Inferior parietal cortex (tissue), 1 donor: Measurements from ENCODE around the gene ZNF287.
"Not testable (repeated sequence)": the region's sequence is repeated elsewhere in the genome, so short reads cannot be mapped to it uniquely, and the experiment has no call there.

Experiments used
- DNase-seq: peaks from one replicate; pipeline ENCODE4 v3.0.0-alpha.2; 2016; ENCODE audit errors: extremely low spot score

ZNF287 gene

GRCh38 chr17:16568541-16569357 is at the start of gene ZNF287:
Gene ZNF287, minus strand, starts transcription at chr17:16569204. Its CDS starts 1,473 bp downstream, at chr17:16567731.
- DNase-seq = peak; percentile 93

GRCh38 chr17:16617481-16618060 is 48.6 kb upstream of the ZNF287 start:
- DNase-seq = no peak

- no peak for DNase-seq
Observed at GRCh38 chr17:16599537-16599936, 30.5 kb upstream of the ZNF287 start.

GRCh38 chr17:16593356-16594102 is 24.5 kb upstream of the ZNF287 start:
- no peak for DNase-seq

- DNase-seq = peak; percentile 95
Observed at GRCh38 chr17:16589097-16589969, 20.3 kb upstream of the ZNF287 start.

GRCh38 chr17:16585796-16586195 is 16.8 kb upstream of the ZNF287 start:
- DNase-seq = no peak

- peak; percentile 93 for DNase-seq
Observed at GRCh38 chr17:16584273-16584995, 15.4 kb upstream of the ZNF287 start.

GRCh38 chr17:16583781-16584180 is 14.8 kb upstream of the ZNF287 start:
- no peak for DNase-seq

- no peak for DNase-seq
Observed at GRCh38 chr17:16573466-16573865, 4.5 kb upstream of the ZNF287 start.

GRCh38 chr17:16569358-16569712 is 331 bp upstream of the ZNF287 start:
- DNase-seq = no peak

- no peak for DNase-seq
Observed at GRCh38 chr17:16552637-16553045, 16.4 kb downstream of the ZNF287 start.

- no peak for DNase-seq
Observed at GRCh38 chr17:16551878-16552636, 16.9 kb downstream of the ZNF287 start.

- no peak for DNase-seq
Observed at GRCh38 chr17:16537130-16537458, 31.9 kb downstream of the ZNF287 start.

- DNase-seq = no peak
Observed at GRCh38 chr17:16534236-16534635, 34.8 kb downstream of the ZNF287 start.

- no peak for DNase-seq
Observed at GRCh38 chr17:16529906-16530305, 39.1 kb downstream of the ZNF287 start.

- no peak for DNase-seq
Observed at GRCh38 chr17:16527298-16527697, 41.7 kb downstream of the ZNF287 start.

GRCh38 chr17:16525556-16525955 is 43.4 kb downstream of the ZNF287 start:
- DNase-seq = not testable (repeated sequence)

GRCh38 chr17:16521070-16521727 is 47.8 kb downstream of the ZNF287 start:
- DNase-seq = peak; percentile 90

- no peak for DNase-seq
Observed at GRCh38 chr17:16519021-16519420, 50.0 kb downstream of the ZNF287 start.

GRCh38 chr17:16517477-16517876 is 51.5 kb downstream of the ZNF287 start:
- no peak for DNase-seq
